Measurements from ENCODE around the gene GRIA4. TPM values are rescaled to one million over a fixed set of nuclear protein-coding genes. Genes with fewer than 3 reads are reported as not detected.
"Not testable (repeated sequence)": the region's sequence is repeated elsewhere in the genome, so short reads cannot be mapped to it uniquely, and the experiment has no call there.

The GRIA4 gene
- total RNA-seq, 1 experiment from 2014 or later: not detected

DNA sequence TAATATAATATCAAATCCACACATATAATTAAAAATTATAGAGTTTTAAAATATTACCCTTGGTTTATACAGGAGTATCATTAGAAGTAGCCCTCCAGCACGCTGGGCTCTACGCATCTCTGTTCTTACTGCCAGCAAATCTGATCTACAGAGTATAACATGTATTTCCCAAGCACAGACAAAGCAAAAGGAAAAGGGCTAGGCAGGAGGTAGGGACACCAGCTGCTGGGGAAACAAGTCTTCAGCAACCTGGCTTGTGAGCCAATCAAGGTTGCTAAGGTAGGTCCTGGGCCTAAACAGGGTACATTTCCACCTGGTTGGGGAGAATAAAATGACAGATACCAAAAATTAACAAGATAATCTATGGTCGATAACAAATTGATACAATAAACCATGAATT lies 163.6 kb downstream of the GRIA4 start:
- in situ Hi-C loops (cut with HindIII; ENCODE audit: low sequenced_read_pairs); DNase-seq (ENCODE audit: low spot score): not testable (repeated sequence)

DNA sequence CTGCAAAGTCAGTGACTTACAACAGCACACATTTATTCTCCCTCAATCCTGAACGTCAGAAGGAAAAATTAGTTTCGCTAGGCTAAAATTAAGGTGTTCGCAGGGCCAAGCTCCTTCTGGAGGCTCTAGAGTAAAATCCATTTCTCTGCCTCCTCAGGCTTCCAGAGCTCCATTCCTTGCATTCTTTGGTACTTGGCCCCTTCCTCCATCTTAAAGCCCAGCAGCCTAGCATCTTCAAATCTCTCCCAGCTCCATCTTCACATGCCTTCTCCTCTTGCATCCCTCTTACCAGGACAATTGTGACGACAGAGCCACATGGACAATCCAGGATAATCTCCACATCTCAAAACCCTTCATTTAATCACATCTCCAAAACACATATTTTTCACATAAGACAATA lies 165.0 kb downstream of the GRIA4 start:
- DNase-seq (ENCODE audit: low spot score): no peak

DNA sequence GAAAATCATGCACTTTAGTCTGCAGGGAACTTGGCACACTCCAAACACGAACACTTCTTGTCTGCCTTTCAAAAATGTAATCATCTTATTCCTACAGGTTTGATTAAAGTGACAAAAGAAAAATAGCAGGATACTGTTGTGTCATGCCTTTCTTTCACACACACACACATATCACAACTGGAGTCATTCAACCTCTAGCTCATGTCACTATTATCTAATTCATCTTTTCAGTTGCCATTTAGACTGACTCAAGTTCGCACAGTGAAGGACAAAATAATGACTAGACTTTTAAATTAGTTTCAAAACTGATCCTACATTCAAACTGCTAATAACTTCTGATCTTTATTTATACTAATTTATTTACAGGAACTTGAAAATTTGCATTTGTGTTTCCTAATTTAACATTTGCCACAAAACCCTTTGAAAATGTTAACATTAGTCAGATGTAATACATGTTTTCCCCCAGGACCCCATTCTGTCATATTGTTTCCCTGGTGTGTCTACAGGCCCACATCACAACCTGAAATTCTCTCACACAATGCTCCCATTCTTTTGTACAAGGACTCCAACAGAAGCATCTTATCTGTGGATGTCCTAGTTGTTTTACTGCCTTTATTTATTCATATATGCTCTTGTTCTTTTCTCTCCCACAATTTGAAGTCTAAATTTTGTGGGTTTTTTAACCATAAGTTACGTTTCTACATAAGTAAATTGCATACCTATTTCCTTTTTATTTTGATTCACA lies 171.1 kb downstream of the GRIA4 start:
- in situ Hi-C loops (cut with HindIII; ENCODE audit: low sequenced_read_pairs): no loop called here
- DNase-seq (ENCODE audit: low spot score): no peak

More for the DNA sequence above, 165.0 kb downstream of the GRIA4 start:
- in situ Hi-C loops (cut with HindIII; ENCODE audit: low sequenced_read_pairs): no loop called here

DNA sequence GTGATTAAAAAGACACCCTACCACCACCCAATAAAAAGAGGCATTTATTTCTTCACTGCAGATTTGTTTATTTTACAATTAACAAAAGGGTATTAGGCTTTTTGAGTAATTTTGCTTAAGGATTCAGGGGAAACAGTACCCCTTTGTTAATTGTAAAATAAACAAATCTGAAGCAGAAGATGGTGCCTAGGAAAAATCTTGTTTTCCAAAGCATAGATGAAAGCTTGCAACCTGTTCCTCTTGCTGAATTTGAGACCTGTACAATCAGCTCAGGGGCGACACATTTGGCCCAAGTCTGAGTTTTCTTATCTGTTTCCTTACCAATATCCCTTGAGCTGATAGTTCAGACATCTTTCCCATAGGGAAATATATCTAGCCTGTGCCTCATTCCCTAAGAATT lies 171.9 kb downstream of the GRIA4 start:
- in situ Hi-C loops (cut with HindIII; ENCODE audit: low sequenced_read_pairs): no loop called here
- DNase-seq (ENCODE audit: low spot score): no peak

GRCh38 chr11:105783216-105783615 lies 173.3 kb downstream of the GRIA4 start:
- no peak for DNase-seq (ENCODE audit: low spot score)
- in situ Hi-C loops (cut with HindIII; ENCODE audit: low sequenced_read_pairs): no loop called here

GRCh38 chr11:105785850-105786249 lies 176.0 kb downstream of the GRIA4 start:
- in situ Hi-C loops (cut with HindIII; ENCODE audit: low sequenced_read_pairs); DNase-seq (ENCODE audit: low spot score): not testable (repeated sequence)

- in situ Hi-C loops (cut with HindIII; ENCODE audit: low sequenced_read_pairs): no loop called here
- no peak for DNase-seq (ENCODE audit: low spot score)
Measured at GRCh38 chr11:105786741-105787140, 176.9 kb downstream of the GRIA4 start.

- peak; percentile 90 for DNase-seq (ENCODE audit: low spot score)
- in situ Hi-C loops (cut with HindIII; ENCODE audit: low sequenced_read_pairs): no loop called here
Measured at GRCh38 chr11:105789579-105790420, 179.9 kb downstream of the GRIA4 start.

DNA sequence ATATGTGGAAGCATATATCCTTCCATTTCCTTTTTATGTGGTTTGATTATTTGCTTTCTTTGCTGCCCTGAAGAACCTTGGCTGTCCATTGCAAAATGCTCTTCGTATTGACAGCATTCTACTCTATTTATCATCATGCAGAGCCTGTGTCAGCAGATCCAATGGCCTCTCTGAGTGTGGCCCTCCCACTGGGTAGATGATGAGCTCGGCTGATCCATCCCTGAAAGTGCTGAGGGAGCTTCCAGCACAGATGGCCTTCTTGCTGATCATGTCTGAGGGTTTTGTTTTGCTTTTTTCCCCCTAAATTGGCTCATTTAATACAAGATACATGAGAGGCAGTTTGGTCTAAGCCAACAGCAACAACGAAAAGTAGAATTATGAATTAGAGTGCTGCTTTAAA lies 181.0 kb downstream of the GRIA4 start:
- peak; percentile 97 for DNase-seq (ENCODE audit: low spot score)
- in situ Hi-C loops (cut with HindIII; ENCODE audit: low sequenced_read_pairs): no loop called here

- no peak for DNase-seq (ENCODE audit: low spot score)
- in situ Hi-C loops (cut with HindIII; ENCODE audit: low sequenced_read_pairs): no loop called here
Measured at GRCh38 chr11:105793092-105793491, 183.2 kb downstream of the GRIA4 start.

DNA sequence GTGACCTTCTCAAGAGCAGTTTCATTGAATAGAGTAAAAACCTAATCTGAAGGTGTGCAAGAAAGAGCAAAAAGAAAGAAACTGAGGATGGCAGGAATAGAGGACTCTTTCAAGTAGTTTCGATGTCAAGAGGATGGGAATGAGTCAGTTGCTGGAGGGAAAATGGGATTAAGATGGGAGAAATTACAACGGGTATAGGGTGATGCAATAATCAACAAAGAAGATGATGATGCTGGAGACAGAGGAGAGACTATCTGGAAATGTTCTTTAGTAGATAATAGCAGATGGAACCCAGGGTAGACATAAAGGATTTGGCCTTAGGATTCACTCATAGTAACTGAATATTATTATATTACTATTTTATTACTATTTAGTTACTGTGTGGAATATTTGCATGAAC lies 189.4 kb downstream of the GRIA4 start:
- no peak for DNase-seq (ENCODE audit: low spot score)

GRCh38 chr11:105799728-105800462 lies 190.0 kb downstream of the GRIA4 start:
- no peak for DNase-seq (ENCODE audit: low spot score)
- in situ Hi-C loops (cut with HindIII; ENCODE audit: low sequenced_read_pairs): no loop called here

More for the DNA sequence above, 189.4 kb downstream of the GRIA4 start:
- in situ Hi-C loops (cut with HindIII; ENCODE audit: low sequenced_read_pairs): no loop called here

GRCh38 chr11:105802390-105802789 lies 192.5 kb downstream of the GRIA4 start:
- in situ Hi-C loops (cut with HindIII; ENCODE audit: low sequenced_read_pairs): no loop called here
- DNase-seq (ENCODE audit: low spot score): no peak

DNA sequence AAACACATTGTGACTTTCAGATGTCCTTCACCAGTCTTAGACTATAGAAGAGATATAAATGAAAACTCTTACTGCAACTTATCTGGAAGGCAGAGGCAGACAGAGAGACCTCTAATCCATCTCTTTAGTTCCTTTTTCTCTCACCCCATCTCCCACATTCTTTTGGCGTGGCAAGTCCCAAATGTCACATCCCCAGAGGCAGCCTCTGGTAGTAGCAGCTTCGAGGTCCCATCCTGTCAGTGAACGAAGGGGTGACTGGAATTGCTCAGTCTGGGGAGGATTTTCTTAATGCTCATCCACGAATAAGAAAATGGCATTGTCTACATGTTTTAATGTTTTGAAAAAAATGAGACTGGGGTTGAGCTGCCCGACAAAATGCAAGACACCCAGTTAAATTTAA lies 201.4 kb downstream of the GRIA4 start:
- in situ Hi-C loops (cut with HindIII; ENCODE audit: low sequenced_read_pairs): no loop called here
- no peak for DNase-seq (ENCODE audit: low spot score)

DNA sequence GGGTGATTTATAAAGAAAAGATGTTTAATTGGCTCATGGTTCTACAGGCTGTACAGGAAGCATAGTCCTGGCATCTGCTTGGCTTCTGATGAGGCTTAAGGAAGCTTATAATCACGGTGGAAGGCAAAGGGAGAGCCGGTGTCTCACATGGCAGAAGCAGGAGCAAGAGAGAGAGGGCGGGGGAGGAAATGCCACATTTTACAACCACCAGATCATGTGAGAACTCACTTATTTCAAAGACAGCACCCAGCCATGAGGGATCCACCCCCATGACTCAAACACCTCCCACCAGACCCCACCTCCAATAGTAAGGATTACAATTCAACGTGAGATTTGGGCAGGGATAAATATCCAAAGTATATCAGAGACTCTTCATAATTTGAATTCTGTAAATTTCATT lies 211.5 kb downstream of the GRIA4 start:
- peak; percentile 40 for DNase-seq (ENCODE audit: low spot score)
- in situ Hi-C loops (cut with HindIII; ENCODE audit: low sequenced_read_pairs): no loop called here

- in situ Hi-C loops (cut with HindIII; ENCODE audit: low sequenced_read_pairs): no loop called here
- DNase-seq (ENCODE audit: low spot score): no peak
Measured at GRCh38 chr11:105821781-105822180, 211.9 kb downstream of the GRIA4 start.

- in situ Hi-C loops (cut with HindIII; ENCODE audit: low sequenced_read_pairs): no loop called here
- no peak for DNase-seq (ENCODE audit: low spot score)
Measured at GRCh38 chr11:105823495-105824033, 213.7 kb downstream of the GRIA4 start.

GRCh38 chr11:105824457-105825013 lies 214.7 kb downstream of the GRIA4 start:
- DNase-seq (ENCODE audit: low spot score): no peak
- in situ Hi-C loops (cut with HindIII; ENCODE audit: low sequenced_read_pairs): no loop called here

- no peak for DNase-seq (ENCODE audit: low spot score)
- in situ Hi-C loops (cut with HindIII; ENCODE audit: low sequenced_read_pairs): no loop called here
Measured at GRCh38 chr11:105825141-105825540, 215.3 kb downstream of the GRIA4 start.
